Panc1 (cell line): ENCODE data around the gene SIK3. TPM values are rescaled to one million over a fixed set of nuclear protein-coding genes. Genes with fewer than 3 reads are reported as not detected.

Experiments used
- ATAC-seq: fragments of 200-7000 bp; cut with Tn5 transposase; 2 replicates; pipeline ENCODE4 v1.9.1; 2020; ENCODE audit warnings: mild to moderate bottlenecking, moderate library complexity
- BruUV-seq: library from RNA; stranded (reverse); fragments of 400-500 nt; replicated peaks from 2 replicates; lab custom pipeline; 2021; lab: Mats Ljungman, UMichigan
- CTCF ChIA-PET: fragments of 300-600 bp; sonication (Branson Sonifier 250); formaldehyde crosslinking; loops from one replicate; lab custom pipeline; 2022; ENCODE audit warnings: antibody characterized with exemption; lab: Charles Lee
- POLR2A ChIA-PET: fragments of 300-600 bp; sonication (Branson Sonifier 250); formaldehyde crosslinking; loops from one replicate; lab custom pipeline; 2022; ENCODE audit warnings: antibody characterized with exemption; lab: Charles Lee
- DNase-seq: peaks from one replicate; pipeline ENCODE4 v3.0.0-alpha.2; 2010; ENCODE audit warnings: low read depth, low spot score
- H3K27ac ChIP-seq: 2 replicates; pipeline ENCODE4 v1.5.1; 2011; ENCODE audit warnings: mild to moderate bottlenecking, low read length, inconsistent platforms
- H3K27me3 ChIP-seq: fragments of 200-500 bp; sonication (Bioruptor generic); 2 replicates; pipeline ENCODE4 v1.6.0; 2014; ENCODE audit warnings: low read length, inconsistent platforms; ENCODE audit not compliant: control insufficient read depth, insufficient read depth
- H3K36me3 ChIP-seq: fragments of 200-500 bp; sonication (Bioruptor generic); 2 replicates; pipeline ENCODE4 v1.5.1; 2014; ENCODE audit warnings: inconsistent platforms, mild to moderate bottlenecking, low read length, moderate library complexity; ENCODE audit not compliant: control insufficient read depth, insufficient read depth
- H3K4me1 ChIP-seq: 2 replicates; pipeline ENCODE4 v1.5.1; 2011; ENCODE audit warnings: inconsistent platforms, mild to moderate bottlenecking, low read length, moderate library complexity; ENCODE audit not compliant: control insufficient read depth, insufficient read depth
- H3K4me3 ChIP-seq, 2 experiments: 2 replicates each; pipeline ENCODE4 v1.5.1; 2011 to 2012; ENCODE audit warnings: low read depth in 2 of 2, low read length in 2 of 2, mild to moderate bottlenecking in 2 of 2, inconsistent platforms in 1 of 2, moderate library complexity in 1 of 2
- H3K9me3 ChIP-seq: fragments of 200-500 bp; sonication (Bioruptor generic); 2 replicates; pipeline ENCODE4 v1.5.1; 2014; ENCODE audit warnings: low read depth, mild to moderate bottlenecking, inconsistent platforms, low read length, moderate library complexity; ENCODE audit not compliant: control insufficient read depth, insufficient read depth
- POLR2AphosphoS5 ChIP-seq: IDR thresholded peaks from 2 replicates; pipeline ENCODE4 v1.6.1; 2012; ENCODE audit warnings: mild to moderate bottlenecking, low read depth, low read length, moderate library complexity
- SIN3A ChIP-seq: IDR thresholded peaks from 2 replicates; pipeline ENCODE4 v1.6.1; 2012; ENCODE audit warnings: low read depth, mild to moderate bottlenecking, low read length, moderate library complexity, borderline replicate concordance; ENCODE audit not compliant: insufficient read depth
- TCF7L2 ChIP-seq: IDR thresholded peaks from 2 replicates; pipeline ENCODE4 v1.6.1; 2011; ENCODE audit warnings: mild to moderate bottlenecking, low read depth, low read length, inconsistent platforms
- in situ Hi-C: cut with HindIII; loops from 2 replicates; pipeline ENCODE4 v1.10.0; 2016; ENCODE audit warnings: low sequenced_read_pairs, low pct_unique_long_range_greater_than_20kb
- intact Hi-C: fragments of 100-400 bp; cut with micrococcal nuclease; formaldehyde crosslinking; loops from one replicate; pipeline ENCODE4 v1.10.0; 2022; ENCODE audit not compliant: unreplicated experiment
- total RNA-seq: library from RNA; stranded (reverse); gene quantifications from one replicate; pipeline ENCODE4 v1.2.1, GENCODE V29; 2021; ENCODE audit not compliant: unreplicated experiment
- TF ChIP-seq, protein P1 (sequence below): fragments of 450-650 bp; IDR thresholded peaks from 2 replicates; pipeline ENCODE4 v1.5.1; 2017; ENCODE audit warnings: mild to moderate bottlenecking
- TF ChIP-seq, protein P2 (sequence below), 2 experiments: IDR thresholded peaks; 2 replicates each; pipeline ENCODE4 v1.6.1; 2011 to 2012; ENCODE audit warnings: low read depth in 2 of 2, control low read depth in 1 of 2, low read length in 1 of 2, mild to moderate bottlenecking in 1 of 2, moderate library complexity in 1 of 2; ENCODE audit not compliant: insufficient read depth in 1 of 2

Gene SIK3
- total RNA-seq, 1 experiment from 2014 or later = 39.7 TPM

DNA sequence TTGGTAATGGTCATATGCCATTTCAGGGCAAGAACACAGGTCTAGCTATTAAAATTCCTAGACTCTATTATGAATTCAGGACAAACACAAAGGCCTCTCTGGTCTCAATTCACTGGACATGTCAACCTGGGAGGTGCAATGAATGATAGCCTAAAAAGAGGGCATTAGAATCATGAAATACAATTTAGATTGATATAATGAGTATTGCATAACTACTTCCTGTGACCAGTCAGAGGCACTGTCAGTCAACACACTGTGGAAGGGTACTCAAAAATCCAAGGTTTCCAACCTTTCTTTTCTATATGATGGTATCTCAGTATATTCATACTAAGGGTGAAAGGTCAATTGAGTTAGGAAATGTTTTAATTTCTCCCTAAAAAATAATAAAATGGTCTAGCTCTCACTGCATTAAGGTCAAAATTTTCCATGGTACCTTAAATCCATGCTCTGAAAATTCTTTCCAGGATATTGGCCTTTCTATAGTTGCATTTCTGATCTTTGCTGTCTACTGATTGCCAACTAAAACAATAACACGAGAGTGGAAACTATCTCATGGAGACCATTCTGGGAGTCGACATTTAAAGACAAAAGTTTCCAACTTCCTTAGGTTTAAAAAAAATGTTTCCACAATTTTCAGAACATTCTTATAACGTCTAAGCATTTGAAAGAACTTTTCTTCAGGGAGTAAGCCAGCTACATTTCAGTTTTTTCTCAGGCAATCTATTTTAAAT, 179.1 kb downstream of the SIK3 start:
- Histone ChIP-seq H3K4me1 (no peaks in the 10 kb centered on the region), H3K27me3 (no peaks in the 10 kb centered on the region), H3K4me3 (no peak overlapping the region), H3K36me3 (no peaks in the 10 kb centered on the region), H3K9me3 (no peaks in the 10 kb centered on the region), H3K27ac (no peak overlapping the region)
- no peak for DNase-seq
- no TSS peak for BruUV-seq
- intact Hi-C loops (no loop called here), in situ Hi-C loops (no loop called here)
- TF ChIP-seq, protein P1, sequence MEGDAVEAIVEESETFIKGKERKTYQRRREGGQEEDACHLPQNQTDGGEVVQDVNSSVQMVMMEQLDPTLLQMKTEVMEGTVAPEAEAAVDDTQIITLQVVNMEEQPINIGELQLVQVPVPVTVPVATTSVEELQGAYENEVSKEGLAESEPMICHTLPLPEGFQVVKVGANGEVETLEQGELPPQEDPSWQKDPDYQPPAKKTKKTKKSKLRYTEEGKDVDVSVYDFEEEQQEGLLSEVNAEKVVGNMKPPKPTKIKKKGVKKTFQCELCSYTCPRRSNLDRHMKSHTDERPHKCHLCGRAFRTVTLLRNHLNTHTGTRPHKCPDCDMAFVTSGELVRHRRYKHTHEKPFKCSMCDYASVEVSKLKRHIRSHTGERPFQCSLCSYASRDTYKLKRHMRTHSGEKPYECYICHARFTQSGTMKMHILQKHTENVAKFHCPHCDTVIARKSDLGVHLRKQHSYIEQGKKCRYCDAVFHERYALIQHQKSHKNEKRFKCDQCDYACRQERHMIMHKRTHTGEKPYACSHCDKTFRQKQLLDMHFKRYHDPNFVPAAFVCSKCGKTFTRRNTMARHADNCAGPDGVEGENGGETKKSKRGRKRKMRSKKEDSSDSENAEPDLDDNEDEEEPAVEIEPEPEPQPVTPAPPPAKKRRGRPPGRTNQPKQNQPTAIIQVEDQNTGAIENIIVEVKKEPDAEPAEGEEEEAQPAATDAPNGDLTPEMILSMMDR = no peak; the same call in 1 of the 2 replicates
- TF ChIP-seq SIN3A (no peak), POLR2AphosphoS5 (no peak), TCF7L2 (no peak)
- TF ChIP-seq, protein P2, sequence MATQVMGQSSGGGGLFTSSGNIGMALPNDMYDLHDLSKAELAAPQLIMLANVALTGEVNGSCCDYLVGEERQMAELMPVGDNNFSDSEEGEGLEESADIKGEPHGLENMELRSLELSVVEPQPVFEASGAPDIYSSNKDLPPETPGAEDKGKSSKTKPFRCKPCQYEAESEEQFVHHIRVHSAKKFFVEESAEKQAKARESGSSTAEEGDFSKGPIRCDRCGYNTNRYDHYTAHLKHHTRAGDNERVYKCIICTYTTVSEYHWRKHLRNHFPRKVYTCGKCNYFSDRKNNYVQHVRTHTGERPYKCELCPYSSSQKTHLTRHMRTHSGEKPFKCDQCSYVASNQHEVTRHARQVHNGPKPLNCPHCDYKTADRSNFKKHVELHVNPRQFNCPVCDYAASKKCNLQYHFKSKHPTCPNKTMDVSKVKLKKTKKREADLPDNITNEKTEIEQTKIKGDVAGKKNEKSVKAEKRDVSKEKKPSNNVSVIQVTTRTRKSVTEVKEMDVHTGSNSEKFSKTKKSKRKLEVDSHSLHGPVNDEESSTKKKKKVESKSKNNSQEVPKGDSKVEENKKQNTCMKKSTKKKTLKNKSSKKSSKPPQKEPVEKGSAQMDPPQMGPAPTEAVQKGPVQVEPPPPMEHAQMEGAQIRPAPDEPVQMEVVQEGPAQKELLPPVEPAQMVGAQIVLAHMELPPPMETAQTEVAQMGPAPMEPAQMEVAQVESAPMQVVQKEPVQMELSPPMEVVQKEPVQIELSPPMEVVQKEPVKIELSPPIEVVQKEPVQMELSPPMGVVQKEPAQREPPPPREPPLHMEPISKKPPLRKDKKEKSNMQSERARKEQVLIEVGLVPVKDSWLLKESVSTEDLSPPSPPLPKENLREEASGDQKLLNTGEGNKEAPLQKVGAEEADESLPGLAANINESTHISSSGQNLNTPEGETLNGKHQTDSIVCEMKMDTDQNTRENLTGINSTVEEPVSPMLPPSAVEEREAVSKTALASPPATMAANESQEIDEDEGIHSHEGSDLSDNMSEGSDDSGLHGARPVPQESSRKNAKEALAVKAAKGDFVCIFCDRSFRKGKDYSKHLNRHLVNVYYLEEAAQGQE (IDR thresholded peaks at IDR 0.05; ENCODE audit: insufficient read depth in 1 of 2, low read depth in 2 of 2, low read length in 1 of 2) = no peak
- ATAC-seq = no peak
- ChIA-PET POLR2A (interaction anchor here (0.7 kb wide), 1 partner anchor 94 kb away, joined by 4 read pairs; no protein-coding TSS in a partner anchor), CTCF (no interaction called here)

DNA sequence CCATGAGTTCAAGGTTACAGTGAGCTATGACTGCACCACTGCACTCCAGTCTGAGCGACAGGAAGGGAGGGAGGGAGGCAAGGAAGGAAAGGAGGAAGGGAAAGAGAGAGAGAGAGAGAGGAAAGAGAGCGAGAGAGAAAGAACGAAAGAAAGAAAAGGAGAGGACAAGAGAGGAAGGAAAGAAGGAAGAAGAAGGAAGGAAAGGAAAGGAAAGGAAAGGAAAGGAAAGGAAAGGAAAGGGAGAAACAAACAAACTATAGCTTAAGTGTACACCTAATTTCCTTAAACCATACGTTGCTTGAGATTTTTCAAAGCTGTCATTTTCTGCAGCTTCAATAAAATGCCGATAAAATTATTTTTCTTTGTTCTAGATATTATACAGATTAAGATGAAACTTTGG, 180.6 kb downstream of the SIK3 start:
- no peak overlapping the region for H3K4me3 ChIP-seq
- ChIA-PET CTCF (no interaction called here), POLR2A (interaction anchor here (1.1 kb wide), 1 partner anchor 28 kb away, joined by 6 read pairs; no protein-coding TSS in a partner anchor)
- no peaks in the 10 kb centered on the region for H3K36me3 ChIP-seq
- in situ Hi-C loops (no loop called here), intact Hi-C loops (no loop called here)
- no peaks in the 10 kb centered on the region for H3K9me3 ChIP-seq
- no peak for ATAC-seq
- DNase-seq = no peak
- H3K4me1 ChIP-seq = peaks cover 5% of the 10 kb centered on the region; the same call in 1 of the 2 replicates
- no peaks in the 10 kb centered on the region for H3K27me3 ChIP-seq
- BruUV-seq = no TSS peak
- H3K27ac ChIP-seq = no peak overlapping the region
- TF ChIP-seq TCF7L2 = no peak
- TF ChIP-seq, protein P1 = no peak
- TF ChIP-seq, protein P2 (IDR thresholded peaks at IDR 0.05; ENCODE audit: insufficient read depth in 1 of 2, low read depth in 2 of 2, low read length in 1 of 2) = no peak
- TF ChIP-seq SIN3A = no peak
- no peak for TF ChIP-seq POLR2AphosphoS5
